Endodermal cell (in vitro differentiated cells): ENCODE results near the gene MMEL1. TPM values are rescaled to one million over a fixed set of nuclear protein-coding genes. Genes with fewer than 3 reads are reported as not detected.

Experiments
- DNase-seq: peaks from one replicate; pipeline ENCODE4 v3.0.0-alpha.2; 2017
- H3K27ac ChIP-seq: 2 replicates; pipeline ENCODE4 v1.5.1; 2013; ENCODE audit warnings: mild to moderate bottlenecking, low read depth, low read length, moderate library complexity
- H3K27me3 ChIP-seq: 2 replicates; pipeline ENCODE4 v1.6.1; 2013; ENCODE audit warnings: mild to moderate bottlenecking, low read length, moderate library complexity; ENCODE audit not compliant: insufficient read depth, control insufficient read depth, poor library complexity, severe bottlenecking
- H3K36me3 ChIP-seq: 2 replicates; pipeline ENCODE4 v1.7.0; 2013; ENCODE audit warnings: mild to moderate bottlenecking, low read length, moderate library complexity; ENCODE audit not compliant: control insufficient read depth, insufficient read depth
- H3K4me1 ChIP-seq: one replicate; pipeline ENCODE4 v1.7.0; 2013; ENCODE audit warnings: low read length; ENCODE audit not compliant: control insufficient read depth, insufficient read depth
- H3K4me3 ChIP-seq: 2 replicates; pipeline ENCODE4 v1.5.1; 2013; ENCODE audit warnings: mild to moderate bottlenecking, low read length, moderate library complexity
- H3K9ac ChIP-seq: 2 replicates; pipeline ENCODE4 v1.6.1; 2013; ENCODE audit warnings: mild to moderate bottlenecking, low read length, moderate library complexity; ENCODE audit not compliant: poor library complexity, severe bottlenecking; ENCODE audit errors: extremely low read depth
- H3K9me3 ChIP-seq: 2 replicates; pipeline ENCODE4 v1.6.1; 2013; ENCODE audit warnings: mild to moderate bottlenecking, low read length, moderate library complexity; ENCODE audit not compliant: control insufficient read depth
- H3K27ac Mint-ChIP-seq: 2 replicates; pipeline ENCODE4 v1.8.0; 2020; ENCODE audit warnings: mixed read lengths
- H3K27me3 Mint-ChIP-seq: 2 replicates; pipeline ENCODE4 v1.8.0; 2021; ENCODE audit warnings: mild to moderate bottlenecking, mixed read lengths; ENCODE audit not compliant: insufficient read depth
- H3K36me3 Mint-ChIP-seq: 2 replicates; pipeline ENCODE4 v1.8.0; 2020; ENCODE audit warnings: low read depth, mixed read lengths
- H3K4me1 Mint-ChIP-seq: 2 replicates; pipeline ENCODE4 v1.8.0; 2020; ENCODE audit warnings: mixed read lengths
- H3K4me3 Mint-ChIP-seq: 2 replicates; pipeline ENCODE4 v1.8.0; 2020; ENCODE audit warnings: mild to moderate bottlenecking, moderate library complexity, mixed read lengths
- H3K9me3 Mint-ChIP-seq: 2 replicates; pipeline ENCODE4 v1.8.0; 2020; ENCODE audit warnings: mild to moderate bottlenecking, mixed read lengths
- WGBS, 2 experiments: methylation state at CpG; one replicate each; pipeline versions ENCODE4 v1.1.5 to v1.1.7; 2013; ENCODE audit warnings: missing lambda C conversion rate in 2 of 2, mixed read lengths in 1 of 2; ENCODE audit not compliant: insufficient coverage in 1 of 2, insufficient read length in 1 of 2; 5-methylcytosine and 5-hydroxymethylcytosine counted together
- total RNA-seq, 2 donors: library from RNA; stranded (reverse); fragmentation: NEBNext Ultra II Directional in 1 of 2; extraction: Animal tissue kit (Norgen Biotek cat#: 25700) in 1 of 2; gene quantifications; 2 replicates in 1 of 2; 3 replicates in 1 of 2; pipeline ENCODE4 v1.2.1, GENCODE V29; 2021
- TF ChIP-seq, protein P1 (sequence below): fragments of 200-600 bp; sonication (generic); conservative IDR thresholded peaks from 2 replicates; pipeline ENCODE4 v1.5.0; 2021; ENCODE audit warnings: antibody characterized with exemption, mild to moderate bottlenecking

Gene MMEL1
- total RNA-seq, 2 donors from 2014 or later = 0.42 TPM; not detected in 1

DNA sequence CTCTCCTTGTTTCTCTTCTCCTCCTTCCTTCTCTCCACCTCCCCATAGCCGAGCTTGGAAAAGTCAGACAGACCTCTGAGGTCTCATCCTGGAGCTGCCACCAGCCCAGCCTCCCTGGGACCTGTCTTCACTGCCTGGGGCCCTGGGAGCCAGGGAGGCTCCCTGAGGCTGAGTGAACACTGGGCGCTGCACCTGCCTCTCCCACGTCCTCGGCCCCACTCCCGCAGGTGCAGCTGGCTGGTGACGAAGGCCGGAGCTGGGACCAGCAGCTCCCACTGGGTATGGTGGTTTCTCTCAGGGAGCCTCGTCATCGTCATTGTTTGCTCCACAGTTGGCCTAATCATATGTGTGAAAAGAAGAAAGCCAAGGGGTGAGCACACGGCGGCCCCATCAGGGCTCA is 71.4 kb downstream of the MMEL1 start:
- H3K27ac ChIP-seq = no peak overlapping the region
- H3K4me3 ChIP-seq = no peak overlapping the region
- no peak for DNase-seq
- H3K4me1 ChIP-seq = peaks cover 4% of the 10 kb centered on the region
- WGBS, 2 experiments = 89 to 91% methylated on average over 7 to 11 of the region's 11 CpGs
- Mint-ChIP-seq H3K27me3 (no peaks in the 10 kb centered on the region), H3K9me3 (no peaks in the 10 kb centered on the region), H3K27ac (no peak overlapping the region), H3K4me3 (no peak overlapping the region), H3K4me1 (peaks cover 4% of the 10 kb centered on the region), H3K36me3 (no peaks in the 10 kb centered on the region)
- H3K27me3 ChIP-seq = no peaks in the 10 kb centered on the region
- TF ChIP-seq, protein P1, sequence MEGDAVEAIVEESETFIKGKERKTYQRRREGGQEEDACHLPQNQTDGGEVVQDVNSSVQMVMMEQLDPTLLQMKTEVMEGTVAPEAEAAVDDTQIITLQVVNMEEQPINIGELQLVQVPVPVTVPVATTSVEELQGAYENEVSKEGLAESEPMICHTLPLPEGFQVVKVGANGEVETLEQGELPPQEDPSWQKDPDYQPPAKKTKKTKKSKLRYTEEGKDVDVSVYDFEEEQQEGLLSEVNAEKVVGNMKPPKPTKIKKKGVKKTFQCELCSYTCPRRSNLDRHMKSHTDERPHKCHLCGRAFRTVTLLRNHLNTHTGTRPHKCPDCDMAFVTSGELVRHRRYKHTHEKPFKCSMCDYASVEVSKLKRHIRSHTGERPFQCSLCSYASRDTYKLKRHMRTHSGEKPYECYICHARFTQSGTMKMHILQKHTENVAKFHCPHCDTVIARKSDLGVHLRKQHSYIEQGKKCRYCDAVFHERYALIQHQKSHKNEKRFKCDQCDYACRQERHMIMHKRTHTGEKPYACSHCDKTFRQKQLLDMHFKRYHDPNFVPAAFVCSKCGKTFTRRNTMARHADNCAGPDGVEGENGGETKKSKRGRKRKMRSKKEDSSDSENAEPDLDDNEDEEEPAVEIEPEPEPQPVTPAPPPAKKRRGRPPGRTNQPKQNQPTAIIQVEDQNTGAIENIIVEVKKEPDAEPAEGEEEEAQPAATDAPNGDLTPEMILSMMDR = no peak
- H3K9me3 ChIP-seq = no peaks in the 10 kb centered on the region
- H3K36me3 ChIP-seq = no peaks in the 10 kb centered on the region
- H3K9ac ChIP-seq = no peak overlapping the region

DNA sequence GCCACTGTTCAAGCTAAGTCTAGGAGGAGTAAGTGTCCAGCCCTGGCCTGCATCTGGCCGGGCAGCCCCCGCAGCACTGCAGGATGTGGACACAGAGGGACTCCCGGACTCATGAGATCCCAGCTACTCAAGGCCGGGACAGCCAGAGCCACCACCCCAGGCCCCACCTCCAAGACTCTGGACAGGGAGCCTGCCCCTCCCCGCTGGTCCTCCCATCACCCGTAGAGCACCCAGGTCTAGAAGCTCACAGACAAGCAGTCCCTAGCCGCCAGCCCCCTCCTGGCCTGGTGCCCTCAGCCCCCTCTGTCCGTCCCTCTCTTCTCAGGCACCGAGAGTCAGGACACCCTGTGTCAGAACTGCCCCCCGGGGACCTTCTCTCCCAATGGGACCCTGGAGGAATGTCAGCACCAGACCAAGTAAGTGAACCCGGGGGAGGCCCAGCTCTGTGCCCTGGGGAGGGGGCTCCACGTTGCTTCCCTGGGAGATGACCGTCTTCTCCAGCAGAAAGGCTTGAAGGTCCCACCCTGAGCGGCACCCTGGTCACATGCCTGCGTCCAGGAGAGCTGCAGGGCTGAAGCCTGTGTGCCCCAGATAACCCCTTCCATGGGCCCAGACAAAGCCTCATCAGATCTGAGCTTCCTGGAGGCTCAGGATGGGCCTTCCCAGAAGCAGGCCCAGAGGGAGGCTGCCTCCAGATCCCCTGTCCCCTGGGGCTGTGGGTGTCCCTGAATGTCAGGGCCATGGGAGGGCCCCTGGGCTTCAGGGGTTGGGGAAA is 72.3 kb downstream of the MMEL1 start:
- H3K36me3 Mint-ChIP-seq = no peaks in the 10 kb centered on the region
- no peak overlapping the region for H3K27ac ChIP-seq
- WGBS, 2 experiments = 89 to 94% methylated on average over 8 to 15 of the region's 15 CpGs
- H3K27me3 Mint-ChIP-seq = no peaks in the 10 kb centered on the region
- no peak for DNase-seq
- H3K27ac Mint-ChIP-seq = no peak overlapping the region
- no peaks in the 10 kb centered on the region for H3K9me3 ChIP-seq
- no peaks in the 10 kb centered on the region for H3K9me3 Mint-ChIP-seq
- H3K9ac ChIP-seq = no peak overlapping the region
- H3K36me3 ChIP-seq = no peaks in the 10 kb centered on the region
- no peak overlapping the region for H3K4me3 ChIP-seq
- peaks cover 6% of the 10 kb centered on the region for H3K4me1 Mint-ChIP-seq
- no peak overlapping the region for H3K4me3 Mint-ChIP-seq
- no peaks in the 10 kb centered on the region for H3K27me3 ChIP-seq
- peaks cover 4% of the 10 kb centered on the region for H3K4me1 ChIP-seq
- TF ChIP-seq, protein P1 = no peak

DNA sequence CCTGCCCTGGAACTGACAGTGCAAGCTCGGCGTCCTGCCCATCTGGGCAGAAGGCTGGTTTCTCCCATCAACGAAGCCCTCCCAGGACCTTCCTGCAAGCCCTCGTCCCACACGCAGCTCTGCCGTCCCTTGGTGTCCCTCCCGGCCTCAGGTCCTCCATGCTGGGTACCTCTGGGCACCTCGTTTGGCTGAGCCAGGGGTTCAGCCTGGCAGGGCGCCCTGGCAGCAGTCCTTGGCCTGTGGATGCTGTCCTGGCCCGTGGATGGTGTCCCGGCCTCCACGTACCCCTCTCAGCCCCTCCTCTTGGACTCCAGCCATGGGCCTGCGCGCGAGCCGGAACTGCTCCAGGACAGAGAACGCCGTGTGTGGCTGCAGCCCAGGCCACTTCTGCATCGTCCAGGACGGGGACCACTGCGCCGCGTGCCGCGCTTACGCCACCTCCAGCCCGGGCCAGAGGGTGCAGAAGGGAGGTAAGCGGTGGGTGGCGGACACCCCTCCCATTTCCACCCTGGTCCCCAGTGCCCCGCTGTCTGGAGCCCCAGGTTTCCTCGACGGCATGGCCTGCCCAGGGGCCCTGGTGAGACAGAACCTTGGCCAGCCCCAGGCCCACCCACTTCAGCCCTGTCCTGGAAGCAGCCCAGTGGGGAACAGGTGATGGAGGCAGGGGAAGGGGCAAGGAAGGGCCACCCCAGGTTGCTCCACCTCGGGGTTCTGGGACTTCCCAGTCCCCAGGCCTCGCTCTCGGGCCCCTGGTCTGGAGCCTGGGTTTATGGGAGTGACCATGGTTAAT is 73.1 kb downstream of the MMEL1 start:
- 91 to 98% methylated on average over 25 to 35 of the region's 35 CpGs for WGBS, 2 experiments
- H3K4me1 ChIP-seq = peaks cover 4% of the 10 kb centered on the region
- Mint-ChIP-seq H3K9me3 (no peaks in the 10 kb centered on the region), H3K36me3 (no peaks in the 10 kb centered on the region), H3K4me3 (no peak overlapping the region), H3K27me3 (no peaks in the 10 kb centered on the region), H3K4me1 (peaks cover 6% of the 10 kb centered on the region), H3K27ac (no peak overlapping the region)
- no peak overlapping the region for H3K9ac ChIP-seq
- no peak for DNase-seq
- no peaks in the 10 kb centered on the region for H3K36me3 ChIP-seq
- H3K4me3 ChIP-seq = no peak overlapping the region
- H3K9me3 ChIP-seq = no peaks in the 10 kb centered on the region
- H3K27me3 ChIP-seq = no peaks in the 10 kb centered on the region
- no peak overlapping the region for H3K27ac ChIP-seq
- TF ChIP-seq, protein P1 = no peak
